TTC549 (cell line): Measurements from ENCODE around the gene CES2.
"Not testable (repeated sequence)": the region's sequence is repeated elsewhere in the genome, so short reads cannot be mapped to it uniquely, and the experiment has no call there.

ENCODE experiments used
- FAIRE-seq: peaks from 2 replicates; lab custom pipeline; 2012; peaks lifted over from hg19 to GRCh38; lab: Jason Lieb, UNC

The CES2 gene

DNA sequence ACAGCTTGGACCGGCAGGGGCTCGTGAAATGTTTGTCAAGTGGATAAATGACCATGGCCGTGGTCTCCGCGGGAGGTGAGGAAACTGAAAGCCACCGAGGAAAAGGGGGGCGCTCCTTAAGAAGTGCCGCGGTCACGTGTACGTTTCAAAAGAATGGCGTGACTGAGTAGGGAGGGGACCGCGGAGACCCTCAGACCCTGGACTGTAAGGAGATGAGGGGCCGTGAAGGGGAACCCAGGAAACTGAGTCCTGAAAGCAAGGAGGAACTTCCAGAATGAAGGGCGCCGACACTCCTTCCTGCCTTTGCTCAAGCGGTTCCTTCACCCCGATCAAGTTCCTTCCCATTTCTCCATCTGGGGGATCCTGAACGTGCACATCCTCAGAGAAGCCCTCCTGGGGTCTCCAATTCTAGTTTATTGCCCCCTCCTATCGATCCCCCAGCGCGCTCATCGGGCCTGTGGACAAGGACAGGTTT lies 440 bp upstream of the CES2 start:
- FAIRE-seq: not testable (repeated sequence)

- no peak for FAIRE-seq
Observed at GRCh38 chr16:66936462-66936861, 1.1 kb downstream of the CES2 start.

DNA sequence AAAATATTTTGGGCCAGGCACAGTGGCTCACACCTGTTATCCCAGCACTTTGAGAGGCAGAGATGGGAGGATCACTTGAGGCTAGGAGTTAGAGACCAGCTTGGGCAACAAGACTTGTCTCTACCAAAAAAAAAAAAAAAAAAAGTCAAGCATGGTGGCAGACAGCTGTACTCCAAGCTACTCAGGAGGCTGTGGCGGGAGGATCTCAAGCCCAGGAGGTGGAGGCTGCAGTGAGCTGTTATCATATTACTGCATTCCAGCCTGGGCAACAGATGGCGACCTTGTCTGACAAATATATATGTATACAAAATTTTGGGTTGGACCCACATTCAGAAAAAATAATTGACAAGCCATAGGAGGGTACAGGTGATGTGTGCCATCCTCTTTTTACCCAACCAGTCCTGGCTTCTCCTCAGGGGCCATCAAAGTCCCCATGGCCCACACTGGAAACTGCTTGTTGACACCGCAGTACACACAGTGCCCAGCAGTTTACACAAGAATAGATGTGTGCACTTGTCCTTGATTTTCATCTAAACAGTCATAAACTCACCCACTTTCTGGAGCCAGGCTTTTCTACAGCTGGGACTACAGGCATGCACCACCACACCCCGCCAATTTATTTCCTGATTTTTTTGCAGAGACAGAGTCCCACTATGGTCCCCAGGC lies 1.7 kb downstream of the CES2 start:
- no peak for FAIRE-seq

- FAIRE-seq: no peak
Observed at GRCh38 chr16:66937725-66938337, 2.5 kb downstream of the CES2 start.

DNA sequence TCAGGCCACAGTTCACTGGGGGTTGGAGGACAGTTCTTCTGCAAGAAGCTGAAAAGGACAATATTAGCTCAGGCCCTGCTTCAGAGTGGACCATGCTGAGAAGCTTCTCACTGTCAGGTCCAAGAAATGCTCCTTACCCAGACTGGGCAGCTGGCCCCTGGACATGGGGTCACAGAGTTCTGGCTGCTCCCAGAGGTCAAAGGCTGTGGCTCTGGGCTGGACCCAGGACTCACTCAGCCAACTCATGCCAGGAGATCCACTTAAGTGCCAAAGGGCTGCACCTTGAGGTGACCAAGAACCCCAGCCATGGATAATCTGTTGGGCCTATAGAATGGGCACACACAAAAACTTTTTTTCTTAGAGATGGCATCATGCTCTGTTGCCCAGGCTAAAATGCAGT lies 4.0 kb downstream of the CES2 start:
- FAIRE-seq: no peak

GRCh38 chr16:66940236-66940635 lies 4.9 kb downstream of the CES2 start:
- no peak for FAIRE-seq

- FAIRE-seq: no peak
Observed at GRCh38 chr16:66942981-66943380, 7.7 kb downstream of the CES2 start.

GRCh38 chr16:66943426-66944053 lies 8.2 kb downstream of the CES2 start:
- no peak for FAIRE-seq

DNA sequence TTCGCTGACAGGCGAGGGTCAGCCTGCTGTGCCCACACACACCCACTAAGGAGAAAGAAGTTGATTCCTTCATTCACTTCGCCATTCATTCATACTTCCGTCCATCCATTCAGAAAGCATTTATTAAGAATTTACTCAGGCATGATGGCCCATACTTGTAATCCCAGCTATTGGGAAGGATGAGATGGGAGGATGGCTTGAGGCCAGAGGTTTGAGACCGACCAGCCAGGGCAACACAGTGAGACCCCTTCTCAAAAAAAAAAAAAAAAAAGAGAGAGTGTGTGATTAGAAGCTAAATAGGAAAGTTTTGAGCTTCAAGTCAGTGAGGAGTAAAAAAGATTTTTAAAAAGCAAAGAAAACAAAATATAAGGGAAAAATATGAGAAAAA lies 8.7 kb downstream of the CES2 start:
- FAIRE-seq: no peak

GRCh38 chr16:66944971-66945370 lies 9.7 kb downstream of the CES2 start:
- not testable (repeated sequence) for FAIRE-seq

DNA sequence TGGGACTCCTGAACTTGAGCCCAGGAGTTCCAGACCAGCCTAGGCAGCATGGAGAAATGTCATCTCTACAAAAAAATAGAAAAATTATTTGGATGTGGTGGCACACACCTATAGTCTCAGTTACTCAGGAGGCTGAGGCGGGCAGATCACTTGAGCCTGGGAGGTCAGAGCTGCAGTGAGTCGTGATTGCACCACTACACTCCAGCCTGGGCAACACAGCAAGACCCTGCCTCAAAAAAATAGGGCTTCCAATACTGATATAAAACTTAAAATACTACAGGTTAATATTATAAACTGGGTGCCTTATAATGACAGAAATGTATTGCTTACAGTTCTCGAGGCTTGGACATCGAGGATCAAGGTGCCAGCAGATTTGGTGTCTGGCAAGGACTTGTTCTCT lies 10.6 kb downstream of the CES2 start:
- FAIRE-seq: no peak

DNA sequence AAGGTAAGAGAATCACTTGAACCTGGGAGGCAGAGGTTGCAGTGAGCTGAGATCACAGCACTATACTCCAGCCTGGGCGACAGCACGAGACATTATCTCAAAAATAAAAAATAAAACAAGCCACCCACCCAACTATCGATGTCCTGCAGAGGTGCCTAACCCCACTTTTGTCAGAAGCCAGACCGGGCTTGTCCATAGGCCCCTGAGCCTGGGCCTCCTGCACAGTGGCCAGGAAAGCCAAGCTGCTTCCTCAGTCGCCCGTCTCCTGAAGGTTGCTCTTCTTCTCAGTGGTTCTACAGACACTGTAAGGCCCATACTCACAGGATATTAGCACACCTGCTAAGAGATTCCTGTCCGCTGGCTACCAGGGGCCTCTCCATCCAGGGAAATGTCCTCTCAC lies 11.2 kb downstream of the CES2 start:
- FAIRE-seq: no peak

DNA sequence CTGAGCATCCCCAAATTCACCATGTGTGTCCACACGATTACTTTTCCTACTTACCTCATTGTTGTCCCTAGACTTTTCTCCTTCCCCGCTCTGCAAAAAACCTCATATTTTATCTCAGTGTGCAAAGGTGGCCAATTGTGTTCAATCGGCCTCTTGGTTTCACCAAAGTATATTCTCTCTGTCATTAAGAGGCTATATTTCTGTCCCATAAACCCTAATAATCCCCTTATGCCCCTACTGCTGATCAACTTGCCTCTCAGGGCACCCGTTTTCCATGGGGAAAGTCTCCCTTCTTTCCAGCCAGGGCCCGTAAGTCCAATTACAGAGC lies 11.6 kb downstream of the CES2 start:
- no peak for FAIRE-seq

DNA sequence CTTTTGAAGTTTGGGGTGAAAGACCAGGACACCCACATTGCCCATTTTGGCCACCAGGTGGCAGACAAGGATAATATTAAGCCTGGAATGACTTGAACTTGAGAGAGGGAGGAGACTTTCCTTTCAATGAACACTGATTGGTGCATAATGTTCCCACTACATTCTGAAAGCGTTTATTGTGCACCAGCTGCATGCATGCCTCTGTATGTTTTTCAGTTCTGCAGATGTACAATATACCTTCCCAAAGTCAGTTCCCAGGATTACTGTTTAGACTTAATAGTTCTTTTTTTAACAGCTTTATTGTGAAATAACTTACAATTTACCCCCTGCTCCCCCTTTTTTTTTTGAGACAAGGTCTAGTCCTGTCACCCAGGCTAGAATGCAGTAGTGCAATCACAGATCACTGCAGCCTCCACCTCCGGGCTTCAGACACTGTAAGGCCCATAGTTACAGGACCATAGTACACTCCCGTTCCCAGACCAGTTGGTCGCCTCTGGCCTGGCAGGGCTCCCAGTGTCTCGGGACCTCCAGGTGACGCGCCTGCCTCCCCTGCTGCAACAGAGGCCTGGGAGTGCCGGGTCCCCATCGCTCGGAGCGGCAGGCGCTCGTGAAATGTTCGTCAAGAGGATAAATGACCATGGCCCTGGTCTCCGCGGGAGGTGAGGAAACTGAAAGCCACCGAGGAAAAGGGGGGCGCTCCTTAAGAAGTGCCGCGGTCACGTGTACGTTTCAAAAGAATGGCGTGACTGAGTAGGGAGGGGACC lies 12.2 kb downstream of the CES2 start:
- peak; percentile 60 for FAIRE-seq

GRCh38 chr16:66948134-66948836 lies 13.0 kb downstream of the CES2 start:
- no peak for FAIRE-seq

GRCh38 chr16:66948837-66949225 lies 13.5 kb downstream of the CES2 start:
- no peak for FAIRE-seq

DNA sequence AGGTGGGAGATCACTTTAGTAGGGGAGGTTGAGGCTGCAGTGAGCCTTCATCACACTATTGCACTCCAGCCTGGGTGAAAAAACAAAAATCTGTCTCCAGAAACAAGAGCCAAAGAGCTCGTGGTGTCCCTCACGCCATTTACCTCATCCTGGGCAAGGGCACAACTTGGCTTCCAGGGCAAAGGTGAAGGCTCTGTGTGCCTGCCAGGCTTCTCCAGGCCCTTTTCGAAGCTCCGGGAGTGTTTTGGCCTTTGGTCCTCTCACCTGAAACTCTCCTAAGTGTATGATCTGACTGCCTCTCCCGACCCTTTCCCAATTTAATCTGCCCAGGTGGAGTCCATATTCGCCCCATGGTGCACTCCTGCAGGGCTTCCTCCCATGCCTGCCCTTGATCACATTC lies 14.2 kb downstream of the CES2 start:
- no peak for FAIRE-seq

GRCh38 chr16:66950437-66950836 lies 15.1 kb downstream of the CES2 start:
- no peak for FAIRE-seq

DNA sequence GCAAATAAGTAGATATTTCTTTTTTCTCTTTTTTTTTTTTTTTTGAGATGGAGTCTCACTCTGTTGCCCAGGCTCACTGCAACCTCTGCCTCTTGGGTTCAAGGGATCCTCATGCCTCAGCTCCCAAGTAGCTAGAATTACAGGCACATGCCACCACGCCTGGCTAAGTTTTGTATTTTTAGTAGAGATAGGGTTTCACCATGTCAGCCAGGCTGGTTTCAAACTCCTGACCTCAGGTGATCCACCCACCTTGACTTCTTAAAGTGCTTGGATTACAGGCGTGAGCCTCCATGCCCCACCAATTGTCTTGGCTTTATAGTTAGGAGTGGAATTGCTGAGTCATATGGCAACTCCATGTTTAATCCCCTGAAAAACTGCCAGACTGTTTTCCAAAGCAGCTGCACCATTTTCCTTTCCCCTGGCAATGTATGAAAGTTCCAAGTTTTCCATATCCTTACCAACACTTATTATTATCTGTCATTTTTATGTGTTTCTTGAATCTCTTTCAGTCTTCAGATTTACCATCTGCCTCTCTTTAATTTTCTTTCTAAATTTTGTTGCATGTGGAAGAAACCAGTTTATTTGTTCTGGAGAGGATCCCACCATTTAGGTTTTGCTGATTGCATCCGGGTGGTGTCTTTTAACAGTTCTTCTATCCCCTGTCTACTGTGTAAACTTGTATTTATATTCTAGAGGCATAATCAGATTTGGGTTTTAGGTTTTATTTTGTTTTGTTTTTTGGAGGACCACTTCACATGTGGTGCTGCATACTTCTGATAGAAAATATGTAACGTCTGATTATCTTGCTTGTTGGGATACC lies 15.9 kb downstream of the CES2 start:
- FAIRE-seq: no peak

DNA sequence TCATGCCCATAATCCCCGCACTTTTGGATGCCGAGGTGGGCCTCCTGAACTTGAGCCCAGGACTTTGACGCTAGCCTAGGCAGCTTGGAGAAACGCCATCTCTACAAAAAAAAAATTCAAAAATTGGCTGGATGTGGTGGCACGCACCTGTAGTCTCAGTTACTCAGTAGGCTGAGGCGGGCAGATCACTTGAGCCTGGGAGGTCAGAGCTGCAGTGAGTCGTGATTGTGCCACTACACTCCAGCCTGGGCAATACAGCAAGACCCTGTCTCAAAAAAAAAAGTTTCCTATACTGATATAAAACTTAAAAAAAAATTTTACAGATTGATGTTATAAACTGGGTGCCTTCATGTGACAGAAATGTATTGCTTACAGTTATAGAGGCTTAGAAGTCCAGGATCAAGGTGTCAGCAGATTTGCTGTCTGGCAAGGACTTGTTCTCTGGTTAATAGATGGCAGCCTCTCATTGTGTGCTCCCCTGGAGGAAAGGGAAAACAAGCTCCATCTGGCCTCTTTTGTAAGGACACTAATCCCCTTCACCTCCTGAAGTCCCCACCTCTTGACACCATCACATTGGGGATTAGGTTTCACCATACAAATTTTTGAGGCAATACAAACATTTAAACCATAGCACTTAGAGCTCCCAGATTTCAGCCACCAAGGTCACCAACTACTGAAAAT lies 17.3 kb downstream of the CES2 start:
- FAIRE-seq: no peak

- no peak for FAIRE-seq
Observed at GRCh38 chr16:66953462-66954096, 18.3 kb downstream of the CES2 start.
